GM18508 (cell line): ENCODE measurements around the gene C12orf43.
"Not testable (repeated sequence)": the region's sequence is repeated elsewhere in the genome, so short reads cannot be mapped to it uniquely, and the experiment has no call there.

Source experiments
- ATAC-seq: cut with Tn5 transposase; IDR thresholded peaks from one replicate; pipeline ENCODE4 v1.9.1; 2021; ENCODE audit warnings: moderate number of reproducible peaks; ENCODE audit not compliant: insufficient read depth, unreplicated experiment

Gene C12orf43

GRCh38 chr12:121015825-121016766 lies at the start of gene C12orf43:
Gene C12orf43 (minus strand): TSS chr12:121016487. CDS start chr12:121016474, 13 bp downstream.
- ATAC-seq: peak; percentile 75

- no peak for ATAC-seq
Observed at GRCh38 chr12:121065345-121065744, 49.1 kb upstream of the C12orf43 start.

GRCh38 chr12:121064586-121064985 lies 48.3 kb upstream of the C12orf43 start:
- ATAC-seq: not testable (repeated sequence)

GRCh38 chr12:121064116-121064515 lies 47.8 kb upstream of the C12orf43 start:
- no peak for ATAC-seq

- ATAC-seq: no peak
Observed at GRCh38 chr12:121062391-121063045, 46.2 kb upstream of the C12orf43 start.

GRCh38 chr12:121061831-121062230 lies 45.5 kb upstream of the C12orf43 start:
- no peak for ATAC-seq

- peak; percentile 66 for ATAC-seq
Observed at GRCh38 chr12:121060149-121061001, 44.1 kb upstream of the C12orf43 start.

GRCh38 chr12:121059031-121059898 lies 43.0 kb upstream of the C12orf43 start:
- ATAC-seq: no peak

- no peak for ATAC-seq
Observed at GRCh38 chr12:121057794-121058193, 41.5 kb upstream of the C12orf43 start.

GRCh38 chr12:121053706-121054105 lies 37.4 kb upstream of the C12orf43 start:
- ATAC-seq: no peak

GRCh38 chr12:121050725-121051124 lies 34.4 kb upstream of the C12orf43 start:
- no peak for ATAC-seq

- no peak for ATAC-seq
Observed at GRCh38 chr12:121048442-121048841, 32.2 kb upstream of the C12orf43 start.

GRCh38 chr12:121047400-121047799 lies 31.1 kb upstream of the C12orf43 start:
- ATAC-seq: not testable (repeated sequence)

- no peak for ATAC-seq
Observed at GRCh38 chr12:121043067-121043466, 26.8 kb upstream of the C12orf43 start.

- no peak for ATAC-seq
Observed at GRCh38 chr12:121038861-121039668, 22.8 kb upstream of the C12orf43 start, which contains the start of gene OASL. Gene OASL (minus strand): TSS chr12:121039246. CDS start chr12:121038971, 275 bp downstream.

GRCh38 chr12:121036810-121037326 lies 20.6 kb upstream of the C12orf43 start:
- ATAC-seq: no peak

- ATAC-seq: no peak
Observed at GRCh38 chr12:121034616-121035305, 18.5 kb upstream of the C12orf43 start.
